ENCODE results near the gene LGI4.

DNA sequence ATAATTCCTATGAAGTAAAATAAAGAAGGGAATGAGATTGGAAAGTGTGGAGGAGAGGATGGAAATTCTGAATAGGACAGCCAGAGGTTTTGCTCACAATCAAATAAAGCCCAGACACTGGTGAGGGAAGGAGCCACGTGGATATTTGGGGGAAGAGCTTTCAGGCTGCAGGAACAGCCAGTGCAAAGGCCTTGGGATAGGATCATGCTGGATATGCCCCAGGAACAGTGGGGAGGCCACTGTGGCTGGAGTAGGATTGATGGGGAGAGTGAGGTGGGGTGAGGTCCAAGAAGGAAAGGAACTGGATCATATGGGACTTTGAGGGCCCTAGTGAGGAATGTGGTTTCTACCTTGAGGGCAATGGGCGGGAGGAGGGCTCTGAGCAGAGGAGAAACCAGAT is 15.6 kb upstream of the LGI4 start:
- no peak for TF ChIP-seq POLR2AphosphoS5 (IDR thresholded peaks at IDR 0.05)
- TF ChIP-seq, protein P1, sequence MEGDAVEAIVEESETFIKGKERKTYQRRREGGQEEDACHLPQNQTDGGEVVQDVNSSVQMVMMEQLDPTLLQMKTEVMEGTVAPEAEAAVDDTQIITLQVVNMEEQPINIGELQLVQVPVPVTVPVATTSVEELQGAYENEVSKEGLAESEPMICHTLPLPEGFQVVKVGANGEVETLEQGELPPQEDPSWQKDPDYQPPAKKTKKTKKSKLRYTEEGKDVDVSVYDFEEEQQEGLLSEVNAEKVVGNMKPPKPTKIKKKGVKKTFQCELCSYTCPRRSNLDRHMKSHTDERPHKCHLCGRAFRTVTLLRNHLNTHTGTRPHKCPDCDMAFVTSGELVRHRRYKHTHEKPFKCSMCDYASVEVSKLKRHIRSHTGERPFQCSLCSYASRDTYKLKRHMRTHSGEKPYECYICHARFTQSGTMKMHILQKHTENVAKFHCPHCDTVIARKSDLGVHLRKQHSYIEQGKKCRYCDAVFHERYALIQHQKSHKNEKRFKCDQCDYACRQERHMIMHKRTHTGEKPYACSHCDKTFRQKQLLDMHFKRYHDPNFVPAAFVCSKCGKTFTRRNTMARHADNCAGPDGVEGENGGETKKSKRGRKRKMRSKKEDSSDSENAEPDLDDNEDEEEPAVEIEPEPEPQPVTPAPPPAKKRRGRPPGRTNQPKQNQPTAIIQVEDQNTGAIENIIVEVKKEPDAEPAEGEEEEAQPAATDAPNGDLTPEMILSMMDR (IDR thresholded peaks at IDR 0.05) = no peak
